ENCODE results near the gene PGAP6. TPM values are rescaled to one million over a fixed set of nuclear protein-coding genes. Genes with fewer than 3 reads are reported as not detected.
"Not testable (repeated sequence)": the region's sequence is repeated elsewhere in the genome, so short reads cannot be mapped to it uniquely, and the experiment has no call there.

The PGAP6 gene
- total and polyA plus RNA-seq, 3 donors from 2014 or later = 121 to 265 (median 261) TPM

DNA sequence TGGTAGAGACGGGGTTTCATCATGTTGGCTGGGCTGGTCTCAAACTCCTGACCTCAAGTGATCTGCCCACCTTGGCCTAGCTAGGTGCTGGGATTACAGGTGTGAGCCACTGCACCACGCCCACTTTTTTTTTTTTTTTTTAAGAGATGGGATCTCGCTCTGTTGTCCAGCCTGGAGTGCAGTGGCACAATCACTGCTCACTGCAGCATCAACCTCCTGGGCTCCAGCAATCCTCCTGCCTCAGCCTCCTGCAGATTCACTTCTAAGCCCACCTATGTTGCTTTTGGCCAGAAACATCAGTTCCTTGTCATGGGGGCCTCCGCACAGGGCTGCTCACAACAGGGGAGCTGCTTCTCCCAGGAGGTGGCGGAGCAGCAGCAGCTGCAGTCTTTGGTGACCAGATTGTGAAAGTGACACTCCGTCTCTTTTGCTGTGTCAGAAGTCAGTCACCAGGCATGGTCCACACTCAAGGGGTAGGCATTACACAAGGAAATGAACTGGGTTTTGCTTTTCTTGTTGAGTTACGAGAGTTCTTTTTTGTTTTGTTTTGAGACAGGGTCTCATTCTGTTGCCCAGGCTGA lies 10.8 kb upstream of the PGAP6 start:
- intact Hi-C loops (cut with DNase I; ENCODE audit: low total_unique reads) = no loop called here
- no peak for DNase-seq

DNA sequence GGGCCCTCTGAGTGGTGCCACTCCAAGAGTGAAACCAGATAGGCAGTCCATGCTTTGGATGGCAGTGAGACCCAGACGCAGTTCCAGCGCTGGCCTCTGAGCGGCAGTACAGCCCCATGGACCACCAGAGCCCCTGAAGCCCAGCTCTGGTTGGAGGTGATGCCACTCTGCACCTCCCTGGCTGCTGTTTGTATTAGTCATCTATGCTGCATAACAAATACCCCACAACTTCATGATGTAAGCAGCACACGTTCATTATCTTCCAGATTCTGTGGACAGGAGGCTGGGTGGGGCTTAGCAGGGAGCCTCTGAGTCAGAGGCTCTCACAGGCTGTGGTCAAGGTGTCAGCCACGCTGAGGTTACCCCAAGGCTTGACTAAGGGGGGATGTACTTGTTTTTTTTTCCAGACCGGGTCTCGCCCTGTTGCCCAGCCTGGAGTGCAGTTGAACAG lies 10.1 kb upstream of the PGAP6 start:
- Histone ChIP-seq H3K36me3 (ENCODE audit: low read depth, missing control alignments) (no peaks in the 10 kb centered on the region), H3K9me3 (no peaks in the 10 kb centered on the region), H3K27me3 (no peaks in the 10 kb centered on the region), H3K4me1 (peaks cover 31% of the 10 kb centered on the region), H3K27ac (no peak overlapping the region), H3K4me3 (no peak overlapping the region)
- intact Hi-C loops (cut with DNase I; ENCODE audit: low total_unique reads) = no loop called here
- TF ChIP-seq POLR2A (IDR thresholded peaks at IDR 0.05) = no peak
- TF ChIP-seq, protein P1, sequence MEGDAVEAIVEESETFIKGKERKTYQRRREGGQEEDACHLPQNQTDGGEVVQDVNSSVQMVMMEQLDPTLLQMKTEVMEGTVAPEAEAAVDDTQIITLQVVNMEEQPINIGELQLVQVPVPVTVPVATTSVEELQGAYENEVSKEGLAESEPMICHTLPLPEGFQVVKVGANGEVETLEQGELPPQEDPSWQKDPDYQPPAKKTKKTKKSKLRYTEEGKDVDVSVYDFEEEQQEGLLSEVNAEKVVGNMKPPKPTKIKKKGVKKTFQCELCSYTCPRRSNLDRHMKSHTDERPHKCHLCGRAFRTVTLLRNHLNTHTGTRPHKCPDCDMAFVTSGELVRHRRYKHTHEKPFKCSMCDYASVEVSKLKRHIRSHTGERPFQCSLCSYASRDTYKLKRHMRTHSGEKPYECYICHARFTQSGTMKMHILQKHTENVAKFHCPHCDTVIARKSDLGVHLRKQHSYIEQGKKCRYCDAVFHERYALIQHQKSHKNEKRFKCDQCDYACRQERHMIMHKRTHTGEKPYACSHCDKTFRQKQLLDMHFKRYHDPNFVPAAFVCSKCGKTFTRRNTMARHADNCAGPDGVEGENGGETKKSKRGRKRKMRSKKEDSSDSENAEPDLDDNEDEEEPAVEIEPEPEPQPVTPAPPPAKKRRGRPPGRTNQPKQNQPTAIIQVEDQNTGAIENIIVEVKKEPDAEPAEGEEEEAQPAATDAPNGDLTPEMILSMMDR (IDR thresholded peaks at IDR 0.05) = peak; percentile 33 to 67 (median 61)
- DNase-seq = peak; percentile 74
- 82 to 86% methylated on average over 4 to 7 of the region's 7 CpGs for WGBS, 2 donors

More for the DNA sequence above, 10.8 kb upstream of the PGAP6 start:
- TF ChIP-seq, protein P1 (IDR thresholded peaks at IDR 0.05) = no peak
- TF ChIP-seq POLR2A (IDR thresholded peaks at IDR 0.05) = no peak
- Histone ChIP-seq H3K27ac (no peak overlapping the region), H3K4me1 (peaks cover 27% of the 10 kb centered on the region), H3K36me3 (ENCODE audit: low read depth, missing control alignments) (no peaks in the 10 kb centered on the region), H3K27me3 (no peaks in the 10 kb centered on the region), H3K9me3 (no peaks in the 10 kb centered on the region), H3K4me3 (no peak overlapping the region)
- 93 to 97% methylated on average over 7 of the region's 7 CpGs for WGBS, 2 donors

DNA sequence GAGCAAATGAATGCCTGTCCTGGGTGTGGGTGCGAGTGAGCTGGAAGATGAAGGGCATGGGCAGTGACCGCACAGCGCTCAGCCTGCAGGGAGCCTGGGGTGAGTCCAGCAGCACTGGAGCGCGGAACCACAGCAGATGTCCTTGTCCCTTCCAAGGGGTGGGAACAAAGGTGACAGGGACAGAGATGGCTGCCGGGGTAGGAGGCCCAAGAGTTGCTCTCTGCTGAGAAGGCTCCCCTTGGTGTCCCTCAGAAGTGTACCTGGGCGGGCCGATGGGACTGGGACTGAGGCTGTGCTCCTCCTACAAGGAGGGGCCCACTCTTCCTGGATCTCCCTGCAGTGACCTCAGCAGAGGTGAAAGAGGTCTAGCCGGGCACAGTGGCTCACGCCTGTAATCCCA lies 7.6 kb upstream of the PGAP6 start:
- H3K4me3 ChIP-seq = no peak overlapping the region
- H3K4me1 ChIP-seq = peaks cover 27% of the 10 kb centered on the region
- H3K27me3 ChIP-seq = no peaks in the 10 kb centered on the region
- H3K36me3 ChIP-seq (ENCODE audit: low read depth, missing control alignments) = no peaks in the 10 kb centered on the region
- 67 to 84% methylated on average over 10 of the region's 10 CpGs for WGBS, 2 donors
- DNase-seq = no peak
- peak overlapping the region; percentile 48 to 77 for H3K27ac ChIP-seq
- intact Hi-C loops (cut with DNase I; ENCODE audit: low total_unique reads) = no loop called here
- H3K9me3 ChIP-seq = no peaks in the 10 kb centered on the region
- TF ChIP-seq, protein P1 (IDR thresholded peaks at IDR 0.05) = no peak
- TF ChIP-seq POLR2A (IDR thresholded peaks at IDR 0.05) = no peak

DNA sequence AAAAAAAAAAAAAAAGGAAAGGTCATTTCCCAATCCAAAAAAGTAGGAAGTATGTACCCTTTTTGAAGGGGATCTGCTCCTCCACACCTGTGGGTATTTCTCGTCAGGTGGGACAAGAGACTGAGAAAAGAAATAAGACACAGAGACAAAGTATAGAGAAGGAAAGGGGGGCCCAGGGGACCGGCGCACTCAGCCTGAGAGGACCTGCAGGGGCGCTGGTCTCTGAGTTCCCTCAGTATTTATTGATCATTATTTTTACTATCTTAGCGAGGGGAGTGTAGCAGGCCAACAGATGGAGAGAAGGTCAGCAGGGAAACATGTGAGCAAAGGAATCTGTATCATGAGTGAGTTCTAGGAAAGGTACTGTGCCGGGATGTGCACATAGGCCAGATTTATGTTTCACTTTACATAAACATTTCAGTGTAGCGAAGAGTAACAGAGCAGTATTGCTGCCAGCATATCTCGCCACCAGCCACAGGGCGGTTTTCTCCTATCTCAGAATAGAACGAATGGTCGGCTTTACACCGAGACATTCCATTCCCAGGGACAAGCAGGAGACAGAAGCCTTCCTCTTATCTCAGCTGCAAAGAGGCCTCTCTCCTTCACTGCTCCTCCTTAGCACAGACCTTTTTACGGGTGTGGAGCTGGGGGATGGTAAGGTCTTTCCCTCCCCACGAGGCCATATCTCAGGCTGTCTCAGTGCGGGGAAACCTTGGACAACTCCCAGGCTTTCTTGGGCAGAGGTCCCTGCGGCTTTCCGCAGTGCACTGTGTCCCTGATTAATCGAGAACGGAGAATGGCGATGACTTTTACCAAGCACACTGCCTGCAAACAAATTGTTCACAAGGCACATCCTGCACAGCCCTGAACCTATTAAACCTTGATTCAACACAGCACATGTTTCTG lies 6.2 kb upstream of the PGAP6 start:
- 30 to 54% methylated on average over 20 of the region's 20 CpGs for WGBS, 2 donors
- Histone ChIP-seq H3K27ac (peak overlapping the region; percentile 48 to 77), H3K4me1 (peaks cover 38% of the 10 kb centered on the region)
- H3K9me3 ChIP-seq; H3K27me3 ChIP-seq; H3K36me3 ChIP-seq (ENCODE audit: low read depth, missing control alignments); intact Hi-C loops (cut with DNase I; ENCODE audit: low total_unique reads); H3K4me3 ChIP-seq: not testable (repeated sequence)
- peak; percentile 89 for DNase-seq

DNA sequence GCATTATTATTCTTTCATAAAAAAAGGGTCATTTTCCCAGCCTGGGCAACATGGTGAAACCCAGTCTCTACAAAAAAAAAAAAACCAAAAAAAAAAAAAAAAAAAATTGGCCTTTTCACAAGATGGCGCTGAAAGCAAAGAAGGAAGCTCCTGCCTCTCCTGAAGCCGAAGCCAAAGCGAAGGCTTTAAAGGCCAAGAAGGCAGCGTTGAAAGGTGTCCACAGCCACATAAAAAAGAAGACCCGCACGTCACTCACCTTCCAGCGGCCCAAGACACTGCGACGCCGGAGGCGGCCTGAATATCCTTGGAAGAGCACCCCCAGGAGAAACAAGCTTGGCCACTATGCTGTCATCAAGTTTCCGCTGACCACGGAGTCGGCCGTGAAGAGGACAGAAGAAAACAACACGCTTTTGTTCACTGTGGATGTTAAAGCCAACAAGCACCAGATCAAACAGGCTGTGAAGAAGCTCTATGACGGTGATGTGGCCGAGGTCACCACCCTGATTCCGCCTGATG lies 4.9 kb upstream of the PGAP6 start:
- DNase-seq = peak; percentile 79
- no peak for TF ChIP-seq POLR2A (IDR thresholded peaks at IDR 0.05)
- TF ChIP-seq, protein P1 (IDR thresholded peaks at IDR 0.05) = no peak
- 49 to 71% methylated on average over 19 of the region's 19 CpGs for WGBS, 2 donors
- Histone ChIP-seq H3K4me1 (peaks cover 41% of the 10 kb centered on the region), H3K36me3 (ENCODE audit: low read depth, missing control alignments) (no peaks in the 10 kb centered on the region), H3K9me3 (no peaks in the 10 kb centered on the region), H3K27ac (peak overlapping the region; percentile 48 to 55), H3K4me3 (no peak overlapping the region), H3K27me3 (no peaks in the 10 kb centered on the region)
- intact Hi-C loops (cut with DNase I; ENCODE audit: low total_unique reads) = no loop called here
